Panc1 (cell line): Measurements from ENCODE around the gene WDR26.

ENCODE experiments used
- CTCF ChIP-seq: fragments of 450-650 bp; IDR thresholded peaks from 2 replicates; pipeline ENCODE4 v1.5.1; 2017; ENCODE audit warnings: mild to moderate bottlenecking
- POLR2AphosphoS5 ChIP-seq: IDR thresholded peaks from 2 replicates; pipeline ENCODE4 v1.6.1; 2012; ENCODE audit warnings: mild to moderate bottlenecking, low read depth, low read length, moderate library complexity
- REST ChIP-seq, 2 experiments: IDR thresholded peaks; 2 replicates each; pipeline ENCODE4 v1.6.1; 2011 to 2012; ENCODE audit warnings: low read depth in 2 of 2, control low read depth in 1 of 2, low read length in 1 of 2, mild to moderate bottlenecking in 1 of 2, moderate library complexity in 1 of 2; ENCODE audit not compliant: insufficient read depth in 1 of 2
- SIN3A ChIP-seq: IDR thresholded peaks from 2 replicates; pipeline ENCODE4 v1.6.1; 2012; ENCODE audit warnings: low read depth, mild to moderate bottlenecking, low read length, moderate library complexity, borderline replicate concordance; ENCODE audit not compliant: insufficient read depth
- TCF7L2 ChIP-seq: IDR thresholded peaks from 2 replicates; pipeline ENCODE4 v1.6.1; 2011; ENCODE audit warnings: mild to moderate bottlenecking, low read depth, low read length, inconsistent platforms

- TF ChIP-seq TCF7L2 (no peak), CTCF (no peak), POLR2AphosphoS5 (no peak), SIN3A (no peak), REST (IDR thresholded peaks at IDR 0.05; ENCODE audit: insufficient read depth in 1 of 2, low read depth in 2 of 2, low read length in 1 of 2) (no peak)
Measured at GRCh38 chr1:224458296-224458695, 23.7 kb upstream of the WDR26 start.
